HL-60/S4 (cell line): ENCODE results near the gene TMOD2.

Experiments
- in situ Hi-C: fragments of 300-500 bp; cut with MboI; formaldehyde crosslinking; loops from 2 replicates; pipeline ENCODE4 v1.14.3; 2022; ENCODE audit warnings: low sequenced_read_pairs

Gene TMOD2

GRCh38 chr15:51735228-51736010 lies 16.0 kb upstream of the TMOD2 start:
- in situ Hi-C loops = no loop called here

GRCh38 chr15:51736069-51736468 lies 15.3 kb upstream of the TMOD2 start:
- in situ Hi-C loops = no loop called here

GRCh38 chr15:51736751-51737521 lies 14.5 kb upstream of the TMOD2 start:
- in situ Hi-C loops = no loop called here

GRCh38 chr15:51737522-51738305 lies 13.7 kb upstream of the TMOD2 start, which contains the start of gene LYSMD2:
LYSMD2 (minus strand) TSS chr15:51737655; CDS start chr15:51737622, 33 bp downstream.
- in situ Hi-C loops = no loop called here

- in situ Hi-C loops = no loop called here
These were observed 12.8 kb upstream of the TMOD2 start for GRCh38 chr15:51738553-51738952.

- in situ Hi-C loops = no loop called here
These were observed 12.2 kb upstream of the TMOD2 start for GRCh38 chr15:51739061-51739712.

GRCh38 chr15:51749307-51749706 lies 2.1 kb upstream of the TMOD2 start:
- in situ Hi-C loops = no loop called here

GRCh38 chr15:51750186-51750585 lies 1.2 kb upstream of the TMOD2 start:
- in situ Hi-C loops = no loop called here

- in situ Hi-C loops = no loop called here
These were observed 593 bp downstream of the TMOD2 start for GRCh38 chr15:51751697-51752683.

- in situ Hi-C loops = no loop called here
These were observed 1.5 kb downstream of the TMOD2 start for GRCh38 chr15:51752888-51753287.

- in situ Hi-C loops = no loop called here
These were observed 2.9 kb downstream of the TMOD2 start for GRCh38 chr15:51754267-51754666.

GRCh38 chr15:51755790-51756189 lies 4.4 kb downstream of the TMOD2 start:
- in situ Hi-C loops = no loop called here

GRCh38 chr15:51756482-51756881 lies 5.1 kb downstream of the TMOD2 start:
- in situ Hi-C loops = no loop called here

- in situ Hi-C loops = no loop called here
These were observed 6.1 kb downstream of the TMOD2 start for GRCh38 chr15:51757450-51757849.

GRCh38 chr15:51758645-51759044 lies 7.2 kb downstream of the TMOD2 start:
- in situ Hi-C loops = no loop called here

GRCh38 chr15:51759557-51760070 lies 8.2 kb downstream of the TMOD2 start:
- in situ Hi-C loops = no loop called here

- in situ Hi-C loops = no loop called here
These were observed 9.4 kb downstream of the TMOD2 start for GRCh38 chr15:51760805-51761204.

- in situ Hi-C loops = no loop called here
These were observed 14.4 kb downstream of the TMOD2 start for GRCh38 chr15:51765751-51766150.

GRCh38 chr15:51766341-51766740 lies 14.9 kb downstream of the TMOD2 start:
- in situ Hi-C loops = no loop called here
